ENCODE results near the gene ADGRG3. TPM values are rescaled to one million over a fixed set of nuclear protein-coding genes. Genes with fewer than 3 reads are reported as not detected.
A peak's percentile ranks its signal among the peaks of the same experiment; 100 is the strongest.

Gene ADGRG3
- total RNA-seq, 1 experiment from 2014 or later = 0.46 TPM

DNA sequence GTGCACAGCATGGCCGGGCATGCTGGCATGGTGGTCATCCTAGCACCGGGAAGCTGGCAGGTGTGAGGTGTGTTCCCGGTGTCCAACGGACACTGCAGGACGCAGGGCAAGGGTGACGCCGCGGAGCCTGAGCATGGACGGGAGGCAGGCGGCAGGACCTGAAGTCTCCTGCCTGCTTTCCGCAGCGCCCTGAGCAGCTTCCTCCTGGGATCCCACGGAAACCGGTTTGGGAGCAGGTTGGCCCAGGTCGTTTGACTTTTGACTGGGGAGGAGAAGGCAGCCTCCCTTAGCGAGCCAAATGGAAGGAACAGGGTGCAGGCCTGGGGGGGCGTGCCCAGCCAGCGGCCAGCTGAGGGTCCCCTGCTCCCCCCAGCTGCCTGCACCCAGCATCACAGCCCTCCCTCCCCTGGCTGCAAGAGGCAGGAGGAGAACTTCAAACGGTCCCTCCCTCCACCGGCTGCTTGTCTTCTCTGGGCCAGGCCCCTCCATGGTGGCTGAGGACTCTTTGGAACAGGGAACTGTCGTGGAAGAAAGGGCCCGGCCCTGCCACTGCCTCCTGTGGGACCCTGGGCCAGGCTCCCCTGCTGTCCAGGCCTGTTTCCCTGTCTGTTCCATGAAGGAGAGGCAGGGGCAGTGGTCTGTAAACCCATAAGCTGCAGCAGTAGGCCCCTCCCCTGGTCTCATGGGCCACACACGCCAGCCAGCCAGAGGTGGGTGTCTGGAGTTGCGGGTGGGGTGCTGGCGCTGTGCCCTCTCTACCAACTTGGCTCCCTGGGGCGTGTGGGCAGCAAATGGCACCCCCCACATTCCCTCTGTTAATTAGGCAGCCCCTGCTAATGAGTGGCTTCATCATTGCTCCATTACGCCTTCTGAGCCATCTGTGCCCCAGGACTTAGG lies 47.5 kb upstream of the ADGRG3 start:
- no peak overlapping the region for H3K4me2 ChIP-seq (ENCODE audit: insufficient read depth, insufficient read length, low read length)
- no peaks in the 10 kb centered on the region for H3K79me1 ChIP-seq (ENCODE audit: insufficient read depth, low read depth, low read length, poor library complexity, severe bottlenecking)
- H3K27me3 ChIP-seq (ENCODE audit: insufficient read depth, low read length) = no peaks in the 10 kb centered on the region
- no peaks in the 10 kb centered on the region for H3K4me1 ChIP-seq (ENCODE audit: insufficient read depth, low read length)
- H2BK15ac ChIP-seq (ENCODE audit: low read depth, low read length) = no peak overlapping the region
- H3K9me3 Mint-ChIP-seq = no peaks in the 10 kb centered on the region
- no peak overlapping the region for H2BK20ac ChIP-seq (ENCODE audit: low read depth, low read length, poor library complexity, severe bottlenecking)
- H4K91ac ChIP-seq (ENCODE audit: insufficient read length, low read depth, low read length) = no peak overlapping the region
- H4K5ac ChIP-seq (ENCODE audit: insufficient read length, low read depth, low read length) = no peak overlapping the region
- WGBS (ENCODE audit: extremely low coverage, insufficient read length, low lambda C conversion rate) = no CpG with 5 or more reads among the region's 27 CpGs
- peak overlapping the region; percentile 46 for H3K18ac ChIP-seq (ENCODE audit: insufficient read length, low read depth, low read length)
- DNase-seq = no peak
- H3K56ac ChIP-seq (ENCODE audit: insufficient read length, low read depth, low read length) = no peak overlapping the region
- no peak overlapping the region for H3K23ac ChIP-seq (ENCODE audit: insufficient read length, low read depth, low read length)
- H3K27ac Mint-ChIP-seq = no peak overlapping the region; a peak in 1 of 7 replicates
- H2AFZ ChIP-seq (ENCODE audit: low read length) = no peak overlapping the region
- peaks cover 28 to 63% of the 10 kb centered on the region in 2 experiments for H3K4me1 Mint-ChIP-seq
- H2BK5ac ChIP-seq (ENCODE audit: insufficient read length, low read length) = no peak overlapping the region
- H2AK5ac ChIP-seq (ENCODE audit: insufficient read length, low read length) = no peak overlapping the region
- peak overlapping the region; percentile 8; the same call in 1 of the 2 replicates for H3K14ac ChIP-seq (ENCODE audit: insufficient read depth, low read length)
- H3K27me3 Mint-ChIP-seq (ENCODE audit: low read depth) = peaks cover 6% of the 10 kb centered on the region
- H3K9me3 ChIP-seq (ENCODE audit: control insufficient read depth, low read depth, low read length) = no peaks in the 10 kb centered on the region
- no peak overlapping the region for H3K4ac ChIP-seq (ENCODE audit: low read depth, low read length)
- no peak overlapping the region for H2BK12ac ChIP-seq (ENCODE audit: insufficient read length, low read depth, low read length)
- H3K36me3 Mint-ChIP-seq (ENCODE audit: insufficient read depth in 1 of 3, low read depth in 3 of 3) = no peaks in the 10 kb centered on the region
- H3K4me3 Mint-ChIP-seq = no peak overlapping the region
- no peak overlapping the region for H3K9ac ChIP-seq (ENCODE audit: extremely low read depth, insufficient read length, low read length)
- H3K23me2 ChIP-seq (ENCODE audit: insufficient read length, low read depth, low read length, poor library complexity, severe bottlenecking) = no peaks in the 10 kb centered on the region
- H3K27ac ChIP-seq (ENCODE audit: insufficient read length, low read depth, low read length) = no peak overlapping the region
- TF ChIP-seq, protein P1, sequence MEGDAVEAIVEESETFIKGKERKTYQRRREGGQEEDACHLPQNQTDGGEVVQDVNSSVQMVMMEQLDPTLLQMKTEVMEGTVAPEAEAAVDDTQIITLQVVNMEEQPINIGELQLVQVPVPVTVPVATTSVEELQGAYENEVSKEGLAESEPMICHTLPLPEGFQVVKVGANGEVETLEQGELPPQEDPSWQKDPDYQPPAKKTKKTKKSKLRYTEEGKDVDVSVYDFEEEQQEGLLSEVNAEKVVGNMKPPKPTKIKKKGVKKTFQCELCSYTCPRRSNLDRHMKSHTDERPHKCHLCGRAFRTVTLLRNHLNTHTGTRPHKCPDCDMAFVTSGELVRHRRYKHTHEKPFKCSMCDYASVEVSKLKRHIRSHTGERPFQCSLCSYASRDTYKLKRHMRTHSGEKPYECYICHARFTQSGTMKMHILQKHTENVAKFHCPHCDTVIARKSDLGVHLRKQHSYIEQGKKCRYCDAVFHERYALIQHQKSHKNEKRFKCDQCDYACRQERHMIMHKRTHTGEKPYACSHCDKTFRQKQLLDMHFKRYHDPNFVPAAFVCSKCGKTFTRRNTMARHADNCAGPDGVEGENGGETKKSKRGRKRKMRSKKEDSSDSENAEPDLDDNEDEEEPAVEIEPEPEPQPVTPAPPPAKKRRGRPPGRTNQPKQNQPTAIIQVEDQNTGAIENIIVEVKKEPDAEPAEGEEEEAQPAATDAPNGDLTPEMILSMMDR (conservative IDR thresholded peaks at IDR 0.05) = no peak
- H3T11ph ChIP-seq (ENCODE audit: low read length) = no peak overlapping the region
- H2BK120ac ChIP-seq (ENCODE audit: low read depth, low read length, poor library complexity, severe bottlenecking) = no peak overlapping the region
- no peak overlapping the region for H4K8ac ChIP-seq (replicated peaks; ENCODE audit: insufficient read length, low read depth, low read length)
- H4K20me1 ChIP-seq (ENCODE audit: control insufficient read depth, insufficient read depth, insufficient read length) = no peaks in the 10 kb centered on the region
- H3K79me2 ChIP-seq (ENCODE audit: insufficient read depth, low read length) = no peaks in the 10 kb centered on the region
